KMS-11 (cell line): ENCODE measurements around the gene NIPAL3.
A peak's percentile ranks its signal among the peaks of the same experiment; 100 is the strongest.

Source experiments
- H2AFZ ChIP-seq: fragments of 200-600 bp; sonication (generic); 2 replicates; pipeline ENCODE4 v1.6.1; 2016; ENCODE audit warnings: antibody characterized with exemption, mixed run types, low read depth
- H3K27ac ChIP-seq: fragments of 200-600 bp; sonication (generic); 2 replicates; pipeline ENCODE4 v1.6.1; 2016; ENCODE audit warnings: mild to moderate bottlenecking, mixed run types
- H3K27me3 ChIP-seq: fragments of 200-600 bp; sonication (generic); 2 replicates; pipeline ENCODE4 v1.6.1; 2017; ENCODE audit warnings: mild to moderate bottlenecking, low read depth, mixed run types, moderate library complexity; ENCODE audit not compliant: insufficient read depth
- H3K36me3 ChIP-seq: fragments of 200-600 bp; sonication (generic); 2 replicates; pipeline ENCODE4 v1.6.1; 2017; ENCODE audit warnings: mild to moderate bottlenecking, mixed run types; ENCODE audit not compliant: insufficient read depth
- H3K4me1 ChIP-seq: fragments of 200-600 bp; sonication (generic); 2 replicates; pipeline ENCODE4 v1.6.1; 2016; ENCODE audit warnings: mild to moderate bottlenecking, low read depth, mixed run types; ENCODE audit not compliant: poor library complexity, severe bottlenecking
- H3K4me2 ChIP-seq: fragments of 200-600 bp; sonication (generic); 2 replicates; pipeline ENCODE4 v1.7.0; 2016; ENCODE audit warnings: mild to moderate bottlenecking, mixed run types
- H3K4me3 ChIP-seq: fragments of 200-600 bp; sonication (generic); IDR thresholded peaks from 2 replicates; pipeline ENCODE4 v1.6.1; 2017; ENCODE audit warnings: low read depth, low read length, mixed read lengths; ENCODE audit not compliant: insufficient read depth
- H3K79me2 ChIP-seq: fragments of 200-600 bp; sonication (generic); 2 replicates; pipeline ENCODE4 v1.6.1; 2016; ENCODE audit warnings: low read depth, mixed run types; ENCODE audit not compliant: insufficient read depth
- H3K9ac ChIP-seq: fragments of 200-600 bp; sonication (generic); 2 replicates; pipeline ENCODE4 v1.6.1; 2016; ENCODE audit warnings: mild to moderate bottlenecking, mixed run types
- H4K20me1 ChIP-seq: fragments of 200-600 bp; sonication (generic); 2 replicates; pipeline ENCODE4 v1.6.1; 2016; ENCODE audit warnings: mild to moderate bottlenecking, mixed run types; ENCODE audit not compliant: insufficient read depth
- TF ChIP-seq, protein P1 (sequence below): fragments of 200-600 bp; sonication (generic); conservative IDR thresholded peaks from 2 replicates; pipeline ENCODE4 v1.6.1; 2017; ENCODE audit warnings: low read depth, mild to moderate bottlenecking, antibody characterized with exemption, low read length, moderate library complexity, mixed read lengths

The NIPAL3 gene

DNA sequence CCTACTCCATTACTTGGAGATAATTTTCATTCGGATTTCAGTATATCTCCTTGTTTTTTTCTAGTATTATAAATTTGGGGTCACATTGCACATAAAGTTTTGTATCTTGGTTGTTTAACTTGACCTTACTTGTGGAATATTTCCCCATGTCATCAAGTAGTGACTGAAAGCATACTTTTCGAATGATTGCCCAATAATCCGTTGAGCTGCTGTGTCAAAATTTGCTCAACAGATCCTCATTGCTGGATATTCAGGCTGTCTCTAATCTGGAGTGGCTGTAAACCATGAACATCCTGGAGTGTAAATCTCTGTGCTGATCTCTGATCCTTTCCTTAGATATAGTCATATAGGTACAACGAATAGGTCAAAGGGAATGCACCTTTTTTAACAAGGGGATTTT is 4.9 kb downstream of the NIPAL3 start:
- H3K36me3 ChIP-seq: no peaks in the 10 kb centered on the region
- peaks cover 17% of the 10 kb centered on the region for H3K4me1 ChIP-seq
- no peak overlapping the region for H3K27ac ChIP-seq
- no peak overlapping the region for H2AFZ ChIP-seq
- no peak overlapping the region for H3K9ac ChIP-seq
- H3K4me3 ChIP-seq: no peak overlapping the region
- H3K4me2 ChIP-seq: no peak overlapping the region
- 0 out of 2 replicates have a peak, but pooled peaks cover 7% of the 10 kb centered on the region for H3K79me2 ChIP-seq
- no peaks in the 10 kb centered on the region for H4K20me1 ChIP-seq
- TF ChIP-seq, protein P1, sequence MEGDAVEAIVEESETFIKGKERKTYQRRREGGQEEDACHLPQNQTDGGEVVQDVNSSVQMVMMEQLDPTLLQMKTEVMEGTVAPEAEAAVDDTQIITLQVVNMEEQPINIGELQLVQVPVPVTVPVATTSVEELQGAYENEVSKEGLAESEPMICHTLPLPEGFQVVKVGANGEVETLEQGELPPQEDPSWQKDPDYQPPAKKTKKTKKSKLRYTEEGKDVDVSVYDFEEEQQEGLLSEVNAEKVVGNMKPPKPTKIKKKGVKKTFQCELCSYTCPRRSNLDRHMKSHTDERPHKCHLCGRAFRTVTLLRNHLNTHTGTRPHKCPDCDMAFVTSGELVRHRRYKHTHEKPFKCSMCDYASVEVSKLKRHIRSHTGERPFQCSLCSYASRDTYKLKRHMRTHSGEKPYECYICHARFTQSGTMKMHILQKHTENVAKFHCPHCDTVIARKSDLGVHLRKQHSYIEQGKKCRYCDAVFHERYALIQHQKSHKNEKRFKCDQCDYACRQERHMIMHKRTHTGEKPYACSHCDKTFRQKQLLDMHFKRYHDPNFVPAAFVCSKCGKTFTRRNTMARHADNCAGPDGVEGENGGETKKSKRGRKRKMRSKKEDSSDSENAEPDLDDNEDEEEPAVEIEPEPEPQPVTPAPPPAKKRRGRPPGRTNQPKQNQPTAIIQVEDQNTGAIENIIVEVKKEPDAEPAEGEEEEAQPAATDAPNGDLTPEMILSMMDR: no peak
- no peaks in the 10 kb centered on the region for H3K27me3 ChIP-seq

DNA sequence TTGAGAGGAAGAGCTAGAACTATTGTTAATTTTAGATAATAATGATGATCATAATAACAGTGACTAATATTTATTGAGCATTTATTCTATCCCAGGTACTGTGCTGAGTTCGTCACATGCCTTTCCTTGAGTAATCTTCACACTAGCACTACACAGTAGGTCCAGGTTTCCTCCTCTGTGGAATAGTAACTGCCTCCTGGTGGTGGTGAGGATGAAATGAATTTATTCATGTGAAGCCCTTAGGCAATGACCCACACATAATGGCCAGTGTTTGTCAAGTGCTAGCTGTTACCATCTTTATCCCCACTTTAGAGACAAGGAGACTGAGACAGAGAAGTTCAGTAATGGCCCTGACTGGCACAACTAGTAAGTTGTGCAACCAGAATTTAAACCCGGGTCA is 5.9 kb downstream of the NIPAL3 start:
- H3K27ac ChIP-seq: no peak overlapping the region
- no peaks in the 10 kb centered on the region for H3K27me3 ChIP-seq
- H3K4me3 ChIP-seq: no peak overlapping the region
- 0 out of 2 replicates have a peak, but pooled peaks cover 7% of the 10 kb centered on the region for H3K79me2 ChIP-seq
- TF ChIP-seq, protein P1: 0 out of 2 replicates have a peak, but pooled peaks have one; percentile 23
- no peak overlapping the region for H2AFZ ChIP-seq
- no peaks in the 10 kb centered on the region for H4K20me1 ChIP-seq
- H3K36me3 ChIP-seq: no peaks in the 10 kb centered on the region
- no peak overlapping the region for H3K4me2 ChIP-seq
- H3K4me1 ChIP-seq: peaks cover 17% of the 10 kb centered on the region
- no peak overlapping the region for H3K9ac ChIP-seq

DNA sequence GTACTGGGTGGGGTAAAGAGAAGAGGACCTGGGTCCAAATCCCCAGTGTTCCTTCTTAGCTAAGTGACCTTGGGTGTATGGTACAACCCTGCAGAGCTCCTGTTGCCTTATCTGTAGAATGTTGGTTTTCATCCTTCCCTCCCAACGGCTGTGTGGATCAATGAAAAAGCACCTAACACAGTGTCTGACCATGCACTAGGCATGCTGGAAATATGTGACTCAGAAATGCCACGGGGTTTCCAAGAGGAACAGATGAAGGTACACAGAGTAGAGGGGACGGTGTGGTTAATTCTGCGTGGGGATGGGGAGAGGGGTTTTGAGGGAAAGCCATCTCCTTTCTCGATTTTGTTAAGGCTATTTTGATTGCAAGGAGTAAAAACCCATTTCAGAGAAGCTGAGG is 8.6 kb downstream of the NIPAL3 start:
- TF ChIP-seq, protein P1: no peak
- H3K27ac ChIP-seq: no peak overlapping the region
- no peak overlapping the region for H3K4me2 ChIP-seq
- H3K4me1 ChIP-seq: peaks cover under 1% of the 10 kb centered on the region
- H3K4me3 ChIP-seq: no peak overlapping the region
- H4K20me1 ChIP-seq: no peaks in the 10 kb centered on the region
- H3K36me3 ChIP-seq: no peaks in the 10 kb centered on the region
- no peaks in the 10 kb centered on the region for H3K27me3 ChIP-seq
- H3K9ac ChIP-seq: no peak overlapping the region
- H2AFZ ChIP-seq: no peak overlapping the region
- H3K79me2 ChIP-seq: no peaks in the 10 kb centered on the region

DNA sequence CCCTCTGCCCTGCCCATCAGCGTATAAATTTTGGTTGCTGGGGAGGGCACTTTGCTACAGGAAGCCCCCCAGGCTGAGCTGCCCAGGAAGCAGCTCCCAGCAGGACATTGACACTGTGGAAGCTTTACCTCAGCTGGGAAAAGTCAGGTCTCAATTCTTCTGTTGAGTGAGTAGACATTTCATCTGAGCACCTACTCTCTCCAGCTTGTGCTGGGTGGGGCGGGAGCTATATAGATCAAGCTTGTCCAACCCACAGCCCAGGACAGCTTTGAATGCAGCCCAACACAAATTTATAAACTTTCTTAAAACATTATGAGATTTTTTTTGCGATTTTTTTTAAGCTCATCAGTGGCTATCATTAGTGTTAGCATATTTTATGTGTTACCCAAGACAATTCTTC is 9.4 kb downstream of the NIPAL3 start:
- Histone ChIP-seq H3K4me1 (peaks cover 8% of the 10 kb centered on the region), H3K4me2 (no peak overlapping the region), H3K4me3 (no peak overlapping the region), H3K27ac (no peak overlapping the region), H3K27me3 (no peaks in the 10 kb centered on the region), H3K36me3 (no peaks in the 10 kb centered on the region), H4K20me1 (no peaks in the 10 kb centered on the region), H3K79me2 (no peaks in the 10 kb centered on the region), H2AFZ (no peak overlapping the region), H3K9ac (no peak overlapping the region)
- TF ChIP-seq, protein P1: no peak
